Mucosa of descending colon (tissue), 3 donors: ENCODE measurements around the gene HDAC4. TPM values are rescaled to one million over a fixed set of nuclear protein-coding genes. Genes with fewer than 3 reads are reported as not detected.

Source experiments
- ATAC-seq: fragments of 200-7000 bp; cut with Tn5 transposase; one replicate; pipeline ENCODE4 v1.9.1; 2020; ENCODE audit warnings: mild to moderate bottlenecking, moderate library complexity
- DNase-seq, 3 donors: peaks; one replicate each; pipeline ENCODE4 v3.0.0-alpha.2; 2020
- H3K36me3 ChIP-seq: fragments of 200-600 bp; one replicate; pipeline ENCODE4 v1.8.0; 2021; ENCODE audit warnings: low read depth, mild to moderate bottlenecking
- H3K4me1 ChIP-seq: fragments of 200-600 bp; one replicate; pipeline ENCODE4 v1.8.0; 2021; ENCODE audit warnings: low read depth, mild to moderate bottlenecking
- H3K4me3 ChIP-seq: fragments of 200-600 bp; one replicate; pipeline ENCODE4 v1.8.0; 2021; ENCODE audit warnings: mild to moderate bottlenecking
- H3K9me3 ChIP-seq: fragments of 200-600 bp; one replicate; pipeline ENCODE4 v1.8.0; 2021; ENCODE audit warnings: mild to moderate bottlenecking
- intact Hi-C, 2 donors: fragments of 100-400 bp; cut with DNase I in 1 of 2; cut with micrococcal nuclease in 1 of 2; formaldehyde crosslinking; loops; one replicate each; pipeline versions ENCODE4 v1.11.0 to v1.11.1; 2022; cut with DNase I, micrococcal nuclease
- total RNA-seq, 3 donors: library from RNA; stranded (reverse); fragmentation: NEBNext Ultra II Directional in 2 of 3; extraction: Animal tissue kit (Norgen Biotek cat#: 25700) in 2 of 3; gene quantifications; one replicate each; pipeline versions ENCODE4 v1.2.1 to v1.2.4, GENCODE V29; 2021 to 2023
- TF ChIP-seq, protein P1 (sequence below): fragments of 200-600 bp; IDR thresholded peaks from one replicate; pipeline ENCODE4 v1.8.0; 2022; ENCODE audit warnings: antibody characterized with exemption, mild to moderate bottlenecking
- donor health status: DM: no; HTN: no; CAD: no; lungs with moderate emphysema.
- donor health status: DM: no; HTN: no; CAD: no.
- donor health status: DM: no; HTN: yes; CAD: no.

The HDAC4 gene
- total RNA-seq, 3 donors from 2014 or later, result 41.4 to 147 (median 44.0) TPM

DNA sequence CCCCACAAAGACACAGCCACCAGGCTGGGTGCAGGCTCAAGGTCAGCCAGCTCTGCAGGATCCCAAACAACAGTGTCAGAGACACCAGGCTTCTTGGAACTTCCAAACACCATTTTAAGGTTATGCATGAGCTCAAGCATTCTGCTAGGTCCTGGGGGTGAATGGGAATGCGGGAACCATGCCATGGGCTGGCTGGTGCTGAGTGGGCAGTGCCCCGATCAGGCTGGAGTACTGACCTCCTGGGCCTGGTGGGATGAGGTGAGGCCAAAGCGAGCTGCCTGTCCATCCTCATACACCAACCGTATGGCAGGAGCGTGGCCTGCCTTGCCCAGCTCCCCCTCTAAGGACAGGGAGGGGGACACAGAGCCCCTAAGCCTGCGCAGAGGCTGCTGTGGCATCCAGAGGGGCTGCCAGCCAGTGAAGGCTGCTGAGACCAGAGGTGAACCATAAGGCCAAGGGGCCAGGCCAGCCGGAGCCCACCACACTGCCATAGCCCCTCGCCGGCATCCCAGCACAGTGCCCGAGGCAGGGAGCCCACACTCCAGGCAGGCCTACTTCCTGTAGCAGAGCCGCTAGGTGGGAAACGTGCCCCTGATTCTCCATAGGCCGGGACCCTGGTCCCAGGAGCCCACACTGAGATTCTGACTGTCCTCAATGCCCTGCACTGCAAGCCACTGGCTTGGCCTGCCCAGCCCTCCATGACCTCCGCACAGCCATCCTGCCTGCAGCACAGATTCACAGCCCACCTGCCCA, 135.0 kb downstream of the HDAC4 start:
- DNase-seq (peak in 1 of 3 donors; percentile 53), ATAC-seq (no peak)
- Histone ChIP-seq H3K4me1 (peaks cover 48% of the 10 kb centered on the region), H3K36me3 (no peaks in the 10 kb centered on the region), H3K9me3 (no peaks in the 10 kb centered on the region), H3K4me3 (no peak overlapping the region)
- TF ChIP-seq, protein P1, sequence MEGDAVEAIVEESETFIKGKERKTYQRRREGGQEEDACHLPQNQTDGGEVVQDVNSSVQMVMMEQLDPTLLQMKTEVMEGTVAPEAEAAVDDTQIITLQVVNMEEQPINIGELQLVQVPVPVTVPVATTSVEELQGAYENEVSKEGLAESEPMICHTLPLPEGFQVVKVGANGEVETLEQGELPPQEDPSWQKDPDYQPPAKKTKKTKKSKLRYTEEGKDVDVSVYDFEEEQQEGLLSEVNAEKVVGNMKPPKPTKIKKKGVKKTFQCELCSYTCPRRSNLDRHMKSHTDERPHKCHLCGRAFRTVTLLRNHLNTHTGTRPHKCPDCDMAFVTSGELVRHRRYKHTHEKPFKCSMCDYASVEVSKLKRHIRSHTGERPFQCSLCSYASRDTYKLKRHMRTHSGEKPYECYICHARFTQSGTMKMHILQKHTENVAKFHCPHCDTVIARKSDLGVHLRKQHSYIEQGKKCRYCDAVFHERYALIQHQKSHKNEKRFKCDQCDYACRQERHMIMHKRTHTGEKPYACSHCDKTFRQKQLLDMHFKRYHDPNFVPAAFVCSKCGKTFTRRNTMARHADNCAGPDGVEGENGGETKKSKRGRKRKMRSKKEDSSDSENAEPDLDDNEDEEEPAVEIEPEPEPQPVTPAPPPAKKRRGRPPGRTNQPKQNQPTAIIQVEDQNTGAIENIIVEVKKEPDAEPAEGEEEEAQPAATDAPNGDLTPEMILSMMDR, result no peak
- intact Hi-C loops, result no loop called here

DNA sequence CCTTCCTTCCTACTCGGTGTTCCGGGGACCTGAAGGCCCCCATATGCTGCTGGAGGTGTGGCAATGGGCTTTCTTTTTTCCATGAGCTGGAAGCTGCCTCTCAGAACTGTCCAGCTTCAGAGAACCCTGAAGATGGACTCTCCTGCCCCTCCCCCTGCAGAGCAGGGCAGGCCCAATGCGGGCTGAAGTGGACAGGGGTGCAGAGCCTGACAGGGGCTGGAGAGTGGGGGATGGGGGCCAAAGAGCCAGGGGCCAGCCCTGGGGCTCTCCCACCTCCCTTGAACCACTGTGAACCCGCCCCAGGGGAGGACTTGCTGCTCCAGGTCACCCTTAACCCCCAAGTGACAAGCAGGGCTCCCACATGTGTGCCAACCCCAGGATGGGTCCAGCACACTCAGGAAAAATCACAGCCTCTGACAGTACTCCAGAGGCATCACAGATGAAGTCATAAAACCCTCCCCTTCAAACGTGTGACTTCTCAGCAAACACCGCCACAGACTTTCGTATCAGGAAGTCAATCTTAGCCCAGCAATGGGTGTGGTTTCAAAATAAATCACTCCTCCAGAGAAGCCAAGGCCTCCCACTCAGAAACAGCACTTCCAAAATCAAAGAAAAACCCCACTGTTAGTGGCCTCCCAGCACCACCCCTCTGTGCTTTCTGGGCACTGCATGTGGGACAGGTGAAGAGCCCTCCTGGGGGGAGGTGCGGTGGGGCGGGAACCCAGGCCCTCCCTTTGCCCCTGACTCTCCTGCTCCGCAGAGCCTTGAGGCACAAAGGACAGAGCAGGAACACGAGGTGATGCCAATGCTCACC, 135.8 kb downstream of the HDAC4 start:
- peak; percentile 60 for ATAC-seq
- Histone ChIP-seq H3K4me1 (peaks cover 53% of the 10 kb centered on the region), H3K36me3 (no peaks in the 10 kb centered on the region), H3K9me3 (no peaks in the 10 kb centered on the region), H3K4me3 (no peak overlapping the region)
- TF ChIP-seq, protein P1, result no peak
- peak in 2 of 3 donors; percentile 64 to 75 for DNase-seq
- intact Hi-C loops, result no loop called here

DNA sequence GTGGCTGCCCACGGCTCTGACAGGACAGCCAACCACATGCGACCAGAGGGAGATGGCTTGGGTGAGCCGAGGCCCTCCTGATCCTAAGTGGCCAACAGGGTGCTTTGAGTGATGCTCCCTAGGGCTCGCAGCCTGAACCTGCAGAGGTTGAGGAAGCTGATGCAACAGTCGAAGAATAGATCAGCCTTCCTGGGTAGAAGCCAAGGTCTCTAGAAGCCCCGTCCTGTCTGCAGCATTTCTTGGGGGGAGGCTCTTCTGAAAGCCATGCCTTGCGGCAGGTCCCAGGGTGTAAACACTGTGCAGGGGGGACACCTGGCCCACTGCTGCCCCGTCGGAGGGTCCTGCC, 136.4 kb downstream of the HDAC4 start:
- peaks cover 53% of the 10 kb centered on the region for H3K4me1 ChIP-seq
- TF ChIP-seq, protein P1, result no peak
- intact Hi-C loops, result no loop called here

DNA sequence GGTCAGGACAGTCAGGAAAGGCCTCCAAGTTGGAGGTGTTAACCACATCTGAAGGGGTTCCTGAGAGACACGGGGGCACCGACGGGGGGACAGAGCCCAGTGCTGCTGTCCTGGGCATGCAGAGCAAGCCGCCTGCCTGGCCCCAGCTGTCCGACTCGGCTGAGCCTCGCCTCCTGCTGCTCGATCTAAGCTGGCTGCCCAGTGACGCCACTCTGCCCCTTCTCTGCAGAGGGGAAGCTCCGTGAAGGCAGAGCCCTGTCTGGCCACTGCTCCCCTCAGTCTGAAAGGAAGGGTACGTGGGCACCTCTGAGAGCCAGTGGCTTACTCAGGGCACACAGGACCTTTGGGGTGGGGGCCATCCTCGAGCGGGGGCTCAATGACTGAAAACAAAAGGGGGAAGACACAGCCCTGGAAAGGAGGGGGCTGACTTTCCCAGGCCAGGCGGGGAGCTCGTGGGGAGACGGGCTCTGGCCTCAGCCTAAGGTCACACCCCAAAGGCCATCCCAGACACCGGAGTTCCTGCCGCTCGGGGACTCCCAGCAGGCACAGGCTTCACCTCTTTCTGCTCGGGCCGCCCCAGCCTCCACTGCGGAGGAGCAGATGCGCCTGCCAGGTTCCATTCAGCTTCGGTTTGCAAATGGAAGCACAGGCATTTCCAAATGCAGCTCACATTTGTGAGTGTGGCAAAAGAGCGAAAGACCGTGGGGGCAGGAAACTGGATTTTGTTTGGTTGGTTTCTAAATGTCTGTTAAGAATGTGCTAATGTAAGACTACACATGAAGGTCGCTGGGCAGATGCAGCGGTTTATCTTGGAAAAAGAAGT, 136.9 kb downstream of the HDAC4 start:
- no peak for DNase-seq
- Histone ChIP-seq H3K4me3 (no peak overlapping the region), H3K4me1 (peaks cover 53% of the 10 kb centered on the region), H3K9me3 (no peaks in the 10 kb centered on the region), H3K36me3 (no peaks in the 10 kb centered on the region)
- ATAC-seq, result no peak
- TF ChIP-seq, protein P1, result no peak
- intact Hi-C loops, result no loop called here

More for the DNA sequence above, 136.4 kb downstream of the HDAC4 start:
- Histone ChIP-seq H3K4me3 (no peak overlapping the region), H3K9me3 (no peaks in the 10 kb centered on the region), H3K36me3 (no peaks in the 10 kb centered on the region)
- ATAC-seq, result no peak
- no peak for DNase-seq

DNA sequence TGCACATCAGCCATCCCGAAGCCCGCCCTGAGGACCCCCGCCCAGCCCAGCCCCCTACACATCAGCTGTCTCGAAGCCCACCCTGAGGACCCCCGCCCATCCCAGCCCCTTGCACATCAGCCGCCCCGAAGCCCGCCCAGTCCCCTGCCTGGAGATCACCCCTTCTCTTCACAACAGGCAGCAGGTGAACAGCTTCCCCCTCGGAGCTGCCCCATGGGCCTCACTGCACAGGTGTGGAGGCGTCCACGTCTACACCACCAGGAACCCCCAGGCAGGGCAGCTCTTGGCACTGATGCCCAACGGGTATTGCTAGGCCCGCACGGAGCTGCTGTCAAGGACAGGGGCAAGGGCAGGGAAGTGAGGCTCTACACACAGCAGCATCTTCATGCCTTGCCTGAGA, 137.6 kb downstream of the HDAC4 start:
- DNase-seq (no peak), ATAC-seq (no peak)
- TF ChIP-seq, protein P1, result no peak
- Histone ChIP-seq H3K4me3 (no peak overlapping the region), H3K4me1 (peaks cover 47% of the 10 kb centered on the region), H3K36me3 (no peaks in the 10 kb centered on the region), H3K9me3 (no peaks in the 10 kb centered on the region)
- intact Hi-C loops, result no loop called here
